Measurements from ENCODE around the gene WDR35.

Gene WDR35

GRCh38 chr2:19868701-19869580 lies 121.0 kb downstream of the WDR35 start:
- DNase-seq (ENCODE audit: low read depth) = no peak

GRCh38 chr2:19868224-19868623 lies 121.7 kb downstream of the WDR35 start:
- no peak for DNase-seq (ENCODE audit: low read depth)

DNA sequence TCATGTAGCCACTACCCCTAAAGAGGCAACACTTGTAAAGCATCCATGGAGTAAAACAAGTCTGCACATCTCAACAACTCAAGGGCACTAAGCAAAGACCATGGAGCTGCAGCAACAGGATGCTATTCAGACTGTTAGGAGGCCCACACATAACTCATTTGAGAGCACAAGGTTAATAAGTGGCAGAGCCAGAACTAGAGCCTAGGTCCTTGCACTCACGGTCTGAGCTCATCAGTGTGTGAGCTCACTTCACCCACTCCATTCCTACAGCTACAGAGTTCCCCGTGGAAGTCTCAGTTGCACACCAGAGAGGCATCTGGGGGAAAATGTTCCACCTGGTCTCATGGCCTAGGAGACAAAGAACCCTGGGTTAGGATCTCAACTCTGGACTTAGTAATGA lies 123.1 kb downstream of the WDR35 start:
- no peak for DNase-seq (ENCODE audit: low read depth)

GRCh38 chr2:19865151-19865550 lies 124.8 kb downstream of the WDR35 start:
- no peak for DNase-seq (ENCODE audit: low read depth)

DNA sequence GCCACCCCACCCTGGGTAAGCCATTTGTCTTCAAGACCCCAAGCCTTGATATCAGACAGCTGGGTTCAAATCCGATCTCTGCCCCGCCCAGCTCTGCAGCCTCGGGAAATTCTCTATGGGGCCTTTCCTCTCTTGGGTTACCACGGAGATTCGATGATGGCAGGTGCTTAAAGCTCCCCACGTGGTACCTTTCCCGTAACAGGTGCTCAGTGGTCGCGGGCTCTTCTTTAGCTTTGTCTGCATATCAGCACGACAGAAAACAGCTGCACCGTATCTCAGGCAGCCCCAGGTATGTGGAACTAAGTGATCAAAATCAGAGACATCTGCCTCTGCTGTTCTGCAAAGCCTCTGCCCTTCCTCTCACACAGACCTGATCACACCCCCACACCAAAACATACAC lies 125.5 kb downstream of the WDR35 start:
- DNase-seq (ENCODE audit: low read depth) = no peak

GRCh38 chr2:19863303-19864041 lies 126.4 kb downstream of the WDR35 start:
- DNase-seq (ENCODE audit: low read depth) = peak; percentile 11

- no peak for DNase-seq (ENCODE audit: low read depth)
These were observed 128.1 kb downstream of the WDR35 start for GRCh38 chr2:19861813-19862212.

All from HS-27A (cell line).